ENCODE measurements around the gene OTOGL.

Gene OTOGL

GRCh38 chr12:80377140-80377794, 277.9 kb downstream of the OTOGL start:
- FAIRE-seq: no peak

DNA sequence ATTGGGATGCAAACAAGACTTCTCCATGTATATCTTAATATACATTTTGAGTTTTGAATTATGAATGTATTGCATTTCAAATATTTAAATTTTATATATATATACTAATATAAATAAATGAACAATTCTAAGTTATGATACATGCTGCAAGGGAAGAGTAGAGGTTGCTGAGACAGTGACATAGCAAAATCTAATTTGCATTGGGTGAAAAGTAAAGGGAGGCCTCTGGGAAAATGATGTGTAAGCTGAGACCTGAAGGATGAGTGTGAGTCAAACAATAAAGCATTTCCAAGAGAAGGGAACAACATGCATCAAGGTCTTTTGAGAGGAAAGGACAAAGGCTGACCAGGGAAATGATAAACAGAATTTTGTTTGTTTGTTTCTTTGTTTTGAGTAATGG, 281.8 kb downstream of the OTOGL start:
- no peak for FAIRE-seq

DNA sequence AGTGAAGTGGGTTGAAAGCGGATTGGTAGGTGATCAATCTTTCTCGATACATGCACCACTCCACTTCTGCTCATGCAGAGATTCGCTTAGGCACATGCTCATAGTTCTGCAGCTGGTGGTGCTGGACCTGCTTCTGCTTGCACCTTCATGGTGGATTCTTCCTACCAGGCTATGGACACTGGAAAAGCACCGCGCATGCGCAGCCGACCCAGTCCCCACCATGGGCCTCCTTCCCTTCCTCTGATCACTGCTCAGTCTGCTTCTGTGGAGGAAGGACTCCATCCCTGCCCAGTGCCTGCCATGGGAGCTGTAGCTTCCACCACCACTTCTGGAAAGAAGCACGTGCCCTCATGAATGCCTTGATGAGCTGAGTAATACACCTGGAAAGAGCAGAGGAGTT, 282.9 kb downstream of the OTOGL start:
- no peak for FAIRE-seq

- no peak for FAIRE-seq
Measured at GRCh38 chr12:80400571-80400991, 301.2 kb downstream of the OTOGL start.

DNA sequence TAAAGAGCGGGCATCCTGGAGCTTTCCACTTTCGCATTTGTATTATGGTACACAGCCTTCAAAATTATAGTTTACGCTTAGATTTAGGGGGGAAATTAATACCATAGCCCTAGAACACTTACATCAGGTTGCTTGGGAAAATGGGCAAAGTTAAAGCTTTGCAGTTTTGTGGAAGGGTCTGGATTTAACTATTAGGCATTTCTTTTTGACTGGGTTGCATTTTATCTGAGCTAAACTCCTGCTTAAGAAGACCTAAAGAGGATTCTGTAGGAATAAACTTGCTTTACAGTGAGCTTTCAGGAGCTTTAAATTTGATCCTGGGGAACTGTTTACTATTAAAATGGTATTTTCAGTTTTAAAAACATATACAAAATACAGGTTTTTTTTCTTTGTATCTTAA, 301.9 kb downstream of the OTOGL start:
- FAIRE-seq: no peak

- FAIRE-seq: no peak
Measured at GRCh38 chr12:80404629-80405028, 305.3 kb downstream of the OTOGL start.

- FAIRE-seq: no peak
Measured at GRCh38 chr12:80406253-80406652, 306.9 kb downstream of the OTOGL start.

GRCh38 chr12:80411787-80412186, 312.4 kb downstream of the OTOGL start:
- FAIRE-seq: no peak

DNA sequence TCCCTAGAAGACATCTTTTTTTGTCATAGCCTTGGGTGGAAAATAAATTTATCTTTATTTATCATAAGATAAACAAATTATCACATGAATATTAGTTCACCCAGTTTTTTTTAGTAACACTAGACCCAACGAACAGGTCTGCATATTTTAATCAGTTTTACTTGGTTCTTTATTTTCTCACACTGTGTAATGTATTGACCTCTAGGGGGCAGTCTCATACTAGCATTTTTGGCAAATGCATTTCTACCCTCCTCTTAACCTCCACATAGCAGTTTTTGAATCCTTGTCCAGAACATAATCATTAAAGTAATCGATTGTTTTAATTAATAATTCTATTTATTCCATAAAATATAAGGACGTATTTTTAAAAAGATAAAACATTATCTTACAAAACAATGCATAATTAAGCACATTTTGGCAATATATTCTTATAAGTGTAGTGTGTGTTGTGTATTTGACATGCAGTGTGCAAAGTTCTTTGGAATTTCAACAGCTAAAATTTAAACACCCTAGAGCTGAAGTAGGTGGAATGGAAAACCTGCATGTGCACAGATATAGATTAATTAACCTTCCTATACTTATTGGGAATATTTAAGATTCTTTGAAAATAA, 313.1 kb downstream of the OTOGL start:
- peak; percentile 98 for FAIRE-seq

- FAIRE-seq: no peak
Measured at GRCh38 chr12:80413462-80413861, 314.1 kb downstream of the OTOGL start.

DNA sequence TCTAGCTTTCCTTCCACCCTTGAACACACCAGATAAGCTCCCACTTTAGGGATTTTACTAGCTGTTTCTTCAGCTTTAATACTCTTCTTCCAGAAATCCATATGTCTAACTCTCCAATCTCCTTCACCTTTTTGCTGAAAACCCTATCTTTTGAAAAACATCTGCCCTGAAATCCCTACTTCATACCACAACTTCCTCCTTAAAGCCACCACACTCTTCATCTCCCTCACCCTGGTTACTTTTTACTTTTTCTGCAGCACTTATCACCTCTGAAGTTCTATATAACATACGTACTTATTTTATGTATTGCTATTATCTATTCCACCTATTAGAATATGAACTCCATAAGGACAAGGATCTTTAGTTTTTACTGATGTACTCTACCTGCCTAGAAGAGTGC, 316.1 kb downstream of the OTOGL start:
- FAIRE-seq: no peak

GRCh38 chr12:80419644-80420043, 320.3 kb downstream of the OTOGL start:
- FAIRE-seq: no peak

DNA sequence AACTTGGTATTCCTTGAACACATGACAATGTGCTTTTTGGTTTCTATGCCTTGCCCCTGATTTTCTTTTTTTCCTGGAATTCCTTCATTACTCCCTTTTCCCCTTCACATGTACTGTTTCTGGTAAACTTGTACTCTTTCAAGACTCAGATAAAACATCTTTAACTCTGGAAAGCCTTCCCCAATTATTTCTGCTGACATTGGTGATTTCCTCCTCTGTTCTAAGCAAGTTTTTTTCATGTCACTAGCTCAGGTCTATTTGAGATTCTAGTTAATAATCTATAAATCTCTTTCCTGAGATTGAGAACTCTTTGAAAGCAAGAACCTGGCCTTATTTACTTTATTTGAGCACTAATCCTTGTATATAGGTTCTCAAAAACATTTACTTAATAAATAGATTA, 320.7 kb downstream of the OTOGL start:
- no peak for FAIRE-seq

GRCh38 chr12:80422550-80422949, 323.2 kb downstream of the OTOGL start:
- no peak for FAIRE-seq

Data from islet of Langerhans (tissue), 1 donor.